ENCODE data around the gene AGBL5.

GRCh38 chr2:27095427-27095744 lies 43.9 kb downstream of the AGBL5 start:
- TF ChIP-seq EZH2 (IDR thresholded peaks at IDR 0.05; ENCODE audit: borderline replicate concordance, insufficient read depth, low read depth, low read length, poor library complexity, severe bottlenecking) = no peak
- TF ChIP-seq, protein P1, sequence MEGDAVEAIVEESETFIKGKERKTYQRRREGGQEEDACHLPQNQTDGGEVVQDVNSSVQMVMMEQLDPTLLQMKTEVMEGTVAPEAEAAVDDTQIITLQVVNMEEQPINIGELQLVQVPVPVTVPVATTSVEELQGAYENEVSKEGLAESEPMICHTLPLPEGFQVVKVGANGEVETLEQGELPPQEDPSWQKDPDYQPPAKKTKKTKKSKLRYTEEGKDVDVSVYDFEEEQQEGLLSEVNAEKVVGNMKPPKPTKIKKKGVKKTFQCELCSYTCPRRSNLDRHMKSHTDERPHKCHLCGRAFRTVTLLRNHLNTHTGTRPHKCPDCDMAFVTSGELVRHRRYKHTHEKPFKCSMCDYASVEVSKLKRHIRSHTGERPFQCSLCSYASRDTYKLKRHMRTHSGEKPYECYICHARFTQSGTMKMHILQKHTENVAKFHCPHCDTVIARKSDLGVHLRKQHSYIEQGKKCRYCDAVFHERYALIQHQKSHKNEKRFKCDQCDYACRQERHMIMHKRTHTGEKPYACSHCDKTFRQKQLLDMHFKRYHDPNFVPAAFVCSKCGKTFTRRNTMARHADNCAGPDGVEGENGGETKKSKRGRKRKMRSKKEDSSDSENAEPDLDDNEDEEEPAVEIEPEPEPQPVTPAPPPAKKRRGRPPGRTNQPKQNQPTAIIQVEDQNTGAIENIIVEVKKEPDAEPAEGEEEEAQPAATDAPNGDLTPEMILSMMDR (IDR thresholded peaks at IDR 0.05) = no peak
